CD4-positive, alpha-beta T cell treated with Interleukin-2 at 100 ng/mL for 4 hours (primary cell): Measurements from ENCODE around the gene LURAP1L.

ENCODE experiments used
- DNase-seq: peaks from one replicate; pipeline ENCODE4 v3.0.0-alpha.2; 2020; ENCODE audit warnings: low spot score

The LURAP1L gene

GRCh38 chr9:12777121-12778022, 2.6 kb downstream of the LURAP1L start:
- DNase-seq = no peak

GRCh38 chr9:12778389-12778788, 3.6 kb downstream of the LURAP1L start:
- DNase-seq = no peak

- DNase-seq = no peak
Measured at GRCh38 chr9:12781226-12781733, 6.5 kb downstream of the LURAP1L start.

- DNase-seq = no peak
Measured at GRCh38 chr9:12783767-12784460, 9.1 kb downstream of the LURAP1L start.

GRCh38 chr9:12784461-12785259, 9.8 kb downstream of the LURAP1L start:
- no peak for DNase-seq

GRCh38 chr9:12785260-12785770, 10.5 kb downstream of the LURAP1L start:
- no peak for DNase-seq

GRCh38 chr9:12785941-12786340, 11.1 kb downstream of the LURAP1L start:
- DNase-seq = no peak

- DNase-seq = no peak
Measured at GRCh38 chr9:12790001-12790400, 15.2 kb downstream of the LURAP1L start.

GRCh38 chr9:12790883-12791282, 16.1 kb downstream of the LURAP1L start:
- no peak for DNase-seq

GRCh38 chr9:12794101-12794799, 19.4 kb downstream of the LURAP1L start:
- DNase-seq = no peak

- DNase-seq = no peak
Measured at GRCh38 chr9:12796601-12797000, 21.8 kb downstream of the LURAP1L start.

GRCh38 chr9:12797037-12797436, 22.2 kb downstream of the LURAP1L start:
- DNase-seq = no peak

- no peak for DNase-seq
Measured at GRCh38 chr9:12798066-12798770, 23.4 kb downstream of the LURAP1L start.

- no peak for DNase-seq
Measured at GRCh38 chr9:12801187-12801586, 26.4 kb downstream of the LURAP1L start.

GRCh38 chr9:12801663-12802062, 26.8 kb downstream of the LURAP1L start:
- DNase-seq = no peak

GRCh38 chr9:12802093-12802492, 27.3 kb downstream of the LURAP1L start:
- DNase-seq = no peak

GRCh38 chr9:12808569-12808968, 33.7 kb downstream of the LURAP1L start:
- no peak for DNase-seq

- no peak for DNase-seq
Measured at GRCh38 chr9:12809720-12810119, 34.9 kb downstream of the LURAP1L start.

GRCh38 chr9:12811935-12812334, 37.1 kb downstream of the LURAP1L start:
- DNase-seq = no peak

- DNase-seq = no peak
Measured at GRCh38 chr9:12812710-12813109, 37.9 kb downstream of the LURAP1L start.

GRCh38 chr9:12813533-12813932, 38.7 kb downstream of the LURAP1L start:
- no peak for DNase-seq
